HepG2 (cell line): ENCODE data around the gene IFI30. TPM values are rescaled to one million over a fixed set of nuclear protein-coding genes. Genes with fewer than 3 reads are reported as not detected.

Source experiments
- BORCS8-MEF2B ChIP-seq: sonication (generic); formaldehyde crosslinking; IDR thresholded peaks from 2 replicates; pipeline ENCODE4 v1.8.0; 2022; ENCODE audit warnings: mild to moderate bottlenecking, missing genetic modification reagents
- FOXM1 ChIP-seq: sonication (generic); formaldehyde crosslinking; IDR thresholded peaks from 2 replicates; pipeline ENCODE4 v1.5.0; 2020; ENCODE audit warnings: missing genetic modification reagents
- FUBP1 ChIP-seq: sonication (generic); formaldehyde crosslinking; IDR thresholded peaks from 2 replicates; pipeline ENCODE4 v1.5.1; 2020; ENCODE audit warnings: missing genetic modification reagents, mild to moderate bottlenecking, borderline replicate concordance
- HMG20A ChIP-seq: IDR thresholded peaks from 2 replicates; pipeline ENCODE4 v1.6.1; 2016; ENCODE audit warnings: borderline replicate concordance
- NFAT5 ChIP-seq: sonication (generic); formaldehyde crosslinking; IDR thresholded peaks from 2 replicates; pipeline ENCODE4 v1.4.0; 2020; ENCODE audit warnings: missing genetic modification reagents
- RBFOX2 ChIP-seq: fragments of 200-400 bp; formaldehyde crosslinking; IDR thresholded peaks from 2 replicates; pipeline ENCODE4 v1.6.1; 2017; ENCODE audit warnings: low read depth, mild to moderate bottlenecking, low read length
- RFXAP ChIP-seq: sonication (generic); formaldehyde crosslinking; IDR thresholded peaks from 2 replicates; pipeline ENCODE4 v1.4.0; 2020; ENCODE audit warnings: missing genetic modification reagents, borderline replicate concordance
- SMC3 ChIP-seq: IDR thresholded peaks from 2 replicates; pipeline ENCODE4 v1.6.1; 2011; ENCODE audit warnings: low read length, improper control_type of control experiment
- SOX13 ChIP-seq, 3 experiments: fragments of 450-650 bp in 1 of 3; sonication (generic) in 1 of 3; formaldehyde crosslinking in 1 of 3; IDR thresholded peaks in 2 of 3; conservative IDR thresholded peaks in 1 of 3; 2 replicates each; pipeline versions ENCODE4 v1.5.0 to v1.6.1; 2016 to 2020; ENCODE audit warnings: antibody characterized with exemption in 1 of 3, mild to moderate bottlenecking in 1 of 3, missing compliant biosample characterization in 1 of 3, missing genetic modification reagents in 1 of 3, moderate library complexity in 1 of 3
- ZBTB7B ChIP-seq: sonication (generic); formaldehyde crosslinking; IDR thresholded peaks from 2 replicates; pipeline ENCODE4 v1.4.0; 2020; ENCODE audit warnings: missing genetic modification reagents
- ZNF20 ChIP-seq: sonication (generic); formaldehyde crosslinking; IDR thresholded peaks from 2 replicates; pipeline ENCODE4 v1.4.0; 2020; ENCODE audit warnings: mild to moderate bottlenecking, moderate library complexity, missing genetic modification reagents
- ZNF501 ChIP-seq: sonication (generic); formaldehyde crosslinking; IDR thresholded peaks from 2 replicates; pipeline ENCODE4 v1.5.1; 2020; ENCODE audit warnings: mild to moderate bottlenecking, moderate library complexity, missing genetic modification reagents
- polyA plus RNA-seq, 8 experiments: library from polyadenylated mRNA; depleted of rRNA in 3 of 8; stranded (reverse) in 7 of 8; unstranded in 1 of 8; fragments of >200 nt; fragmentation: Illumina TruSeq in 4 of 8; extraction: Trizol in 4 of 8; gene quantifications; 2 replicates each; pipeline versions ENCODE4 v1.2.1 to v1.2.3, GENCODE V29; 2011 to 2016; ENCODE audit warnings: low read depth in 4 of 8, missing spikeins in 1 of 8, mixed read lengths in 1 of 8; ENCODE audit not compliant: insufficient read depth in 1 of 8
- total RNA-seq, 5 experiments: library from RNA; depleted of rRNA; stranded (reverse); fragments of >200 nt; fragmentation: Illumina TruSeq; extraction: Trizol; gene quantifications; 2 replicates each; pipeline ENCODE4 v1.2.3, GENCODE V29; 2016; ENCODE audit warnings: low read depth in 1 of 5
- TF ChIP-seq, protein P1 (sequence below): IDR thresholded peaks from 2 replicates; pipeline ENCODE4 v1.6.1; 2016; ENCODE audit warnings: low read depth, borderline replicate concordance
- TF ChIP-seq, protein P2 (sequence below): fragments of 450-650 bp; IDR thresholded peaks from 2 replicates; pipeline ENCODE4 v1.6.1; 2017; ENCODE audit warnings: mild to moderate bottlenecking

Gene IFI30
- total and polyA plus RNA-seq, 2 of the 13 experiments (the other 11 are each of a cell fraction or from before 2014, with no cell fraction given) = 25.0 to 79.4 TPM

- no peak for TF ChIP-seq FUBP1
- TF ChIP-seq FOXM1 (CRISPR knock-in tag) = no peak
- no peak for TF ChIP-seq ZBTB7B (CRISPR knock-in tag)
- TF ChIP-seq, protein P1, sequence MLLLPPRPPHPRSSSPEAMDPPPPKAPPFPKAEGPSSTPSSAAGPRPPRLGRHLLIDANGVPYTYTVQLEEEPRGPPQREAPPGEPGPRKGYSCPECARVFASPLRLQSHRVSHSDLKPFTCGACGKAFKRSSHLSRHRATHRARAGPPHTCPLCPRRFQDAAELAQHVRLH (CRISPR knock-in tag) = no peak
- TF ChIP-seq BORCS8-MEF2B (CRISPR knock-in tag) = no peak
- peak; percentile 87 for TF ChIP-seq RBFOX2
- no peak for TF ChIP-seq ZNF20 (CRISPR knock-in tag)
- TF ChIP-seq NFAT5 = no peak
- peak; percentile 60; the same call in 1 of the 2 replicates for TF ChIP-seq RFXAP (CRISPR knock-in tag)
- no peak for TF ChIP-seq SOX13 (IDR thresholded peaks at IDR 0.05)
- no peak for TF ChIP-seq SOX13 (CRISPR knock-in tag; conservative IDR thresholded peaks at IDR 0.05 in 1 of 2, IDR thresholded peaks at IDR 0.05 in 1 of 2)
- peak; percentile 66; the same call in 1 of the 2 replicates for TF ChIP-seq ZNF501
- TF ChIP-seq, protein P2, sequence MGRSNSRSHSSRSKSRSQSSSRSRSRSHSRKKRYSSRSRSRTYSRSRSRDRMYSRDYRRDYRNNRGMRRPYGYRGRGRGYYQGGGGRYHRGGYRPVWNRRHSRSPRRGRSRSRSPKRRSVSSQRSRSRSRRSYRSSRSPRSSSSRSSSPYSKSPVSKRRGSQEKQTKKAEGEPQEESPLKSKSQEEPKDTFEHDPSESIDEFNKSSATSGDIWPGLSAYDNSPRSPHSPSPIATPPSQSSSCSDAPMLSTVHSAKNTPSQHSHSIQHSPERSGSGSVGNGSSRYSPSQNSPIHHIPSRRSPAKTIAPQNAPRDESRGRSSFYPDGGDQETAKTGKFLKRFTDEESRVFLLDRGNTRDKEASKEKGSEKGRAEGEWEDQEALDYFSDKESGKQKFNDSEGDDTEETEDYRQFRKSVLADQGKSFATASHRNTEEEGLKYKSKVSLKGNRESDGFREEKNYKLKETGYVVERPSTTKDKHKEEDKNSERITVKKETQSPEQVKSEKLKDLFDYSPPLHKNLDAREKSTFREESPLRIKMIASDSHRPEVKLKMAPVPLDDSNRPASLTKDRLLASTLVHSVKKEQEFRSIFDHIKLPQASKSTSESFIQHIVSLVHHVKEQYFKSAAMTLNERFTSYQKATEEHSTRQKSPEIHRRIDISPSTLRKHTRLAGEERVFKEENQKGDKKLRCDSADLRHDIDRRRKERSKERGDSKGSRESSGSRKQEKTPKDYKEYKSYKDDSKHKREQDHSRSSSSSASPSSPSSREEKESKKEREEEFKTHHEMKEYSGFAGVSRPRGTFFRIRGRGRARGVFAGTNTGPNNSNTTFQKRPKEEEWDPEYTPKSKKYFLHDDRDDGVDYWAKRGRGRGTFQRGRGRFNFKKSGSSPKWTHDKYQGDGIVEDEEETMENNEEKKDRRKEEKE = no peak
- TF ChIP-seq HMG20A = no peak
- no peak for TF ChIP-seq SMC3
Measured at GRCh38 chr19:18152817-18153555, 20.6 kb upstream of the IFI30 start, which contains the start of gene PIK3R2 (continued).
